Measurements from ENCODE around the gene HACL1. TPM values are rescaled to one million over a fixed set of nuclear protein-coding genes. Genes with fewer than 3 reads are reported as not detected.

The HACL1 gene
- total RNA-seq, 2 experiments from 2014 or later, result 23.1 to 25.5 TPM

DNA sequence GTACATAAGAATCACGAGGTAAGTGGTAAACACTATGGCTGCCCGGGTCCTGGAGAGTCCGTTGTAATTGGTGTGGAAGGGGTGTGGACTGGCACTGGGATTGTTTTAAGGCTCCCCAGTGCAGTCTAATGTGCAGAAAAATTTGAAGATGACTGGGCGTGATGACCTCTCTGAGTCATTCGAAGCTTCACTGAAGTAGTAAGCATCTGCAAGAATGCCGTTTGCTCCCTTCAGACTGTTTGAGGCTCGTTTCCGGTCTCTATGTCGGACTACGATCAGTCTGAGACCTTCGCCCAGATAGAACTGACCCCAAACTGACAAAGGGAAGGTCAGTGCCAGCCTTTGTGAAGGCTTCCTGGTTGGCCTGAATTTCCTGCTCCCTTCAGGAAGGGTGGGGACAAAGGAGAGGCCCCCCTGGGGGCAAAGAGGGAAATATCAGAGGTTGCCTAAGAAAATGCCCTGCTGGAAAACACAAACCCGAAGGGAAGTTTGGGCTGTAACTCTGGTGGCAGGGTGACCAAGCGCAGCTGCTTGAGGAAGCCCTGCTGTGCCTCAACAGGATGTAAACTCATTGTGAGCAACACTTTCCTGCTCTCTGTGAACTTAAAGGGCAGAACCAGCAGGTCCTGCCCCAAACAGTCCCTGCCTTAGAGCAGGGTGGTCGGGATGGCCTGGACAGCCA lies 34.8 kb upstream of the HACL1 start:
- CTCF ChIA-PET, result interaction anchor here (0.6 to 1.6 kb wide), 9 partner anchors 9 to 172 kb away, joined by 3 to 5 read pairs (median 3); no protein-coding TSS in a partner anchor
- Mint-ChIP-seq H3K27ac (peak overlapping the region; percentile 69), H3K36me3 (ENCODE audit: low read depth) (no peaks in the 10 kb centered on the region), H3K9me3 (no peaks in the 10 kb centered on the region), H3K4me3 (no peak overlapping the region), H3K27me3 (no peaks in the 10 kb centered on the region), H3K4me1 (peaks cover 32% of the 10 kb centered on the region)
- peak; percentile 33 for DNase-seq
- POLR2A ChIA-PET, result interaction anchor here (0.6 kb wide), 1 partner anchor 173 kb away, joined by 3 read pairs; no protein-coding TSS in a partner anchor

DNA sequence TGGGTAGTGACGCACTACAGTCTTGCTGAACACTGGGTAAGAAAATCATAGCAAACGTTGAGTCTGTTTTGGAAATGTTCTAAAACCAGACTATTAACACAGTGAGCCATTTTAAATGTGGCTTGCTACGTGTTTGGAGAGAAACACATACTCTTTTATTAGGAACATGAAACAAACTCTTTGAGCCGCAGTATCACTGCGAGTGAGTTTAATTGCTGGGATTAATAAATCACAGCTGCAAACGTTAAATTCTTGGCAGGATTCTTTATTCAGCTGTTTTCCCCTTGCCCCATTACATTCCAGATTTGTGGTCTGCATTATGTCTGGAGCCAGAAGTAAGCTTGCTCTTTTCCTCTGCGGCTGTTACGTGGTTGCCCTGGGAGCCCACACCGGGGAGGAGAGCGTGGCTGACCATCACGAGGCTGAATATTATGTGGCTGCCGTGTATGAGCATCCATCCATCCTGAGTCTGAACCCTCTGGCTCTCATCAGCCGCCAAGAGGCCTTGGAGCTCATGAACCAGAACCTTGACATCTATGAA lies 33.8 kb upstream of the HACL1 start:
- Mint-ChIP-seq H3K9me3 (no peaks in the 10 kb centered on the region), H3K27me3 (no peaks in the 10 kb centered on the region), H3K27ac (no peak overlapping the region), H3K4me1 (peaks cover 41% of the 10 kb centered on the region), H3K36me3 (ENCODE audit: low read depth) (no peaks in the 10 kb centered on the region), H3K4me3 (no peak overlapping the region)
- ChIA-PET POLR2A (no interaction called here), CTCF (interaction anchor here (1.1 to 1.6 kb wide), 5 partner anchors 9 to 177 kb away, joined by 3 to 4 read pairs (median 4); no protein-coding TSS in a partner anchor)
- no peak for DNase-seq

DNA sequence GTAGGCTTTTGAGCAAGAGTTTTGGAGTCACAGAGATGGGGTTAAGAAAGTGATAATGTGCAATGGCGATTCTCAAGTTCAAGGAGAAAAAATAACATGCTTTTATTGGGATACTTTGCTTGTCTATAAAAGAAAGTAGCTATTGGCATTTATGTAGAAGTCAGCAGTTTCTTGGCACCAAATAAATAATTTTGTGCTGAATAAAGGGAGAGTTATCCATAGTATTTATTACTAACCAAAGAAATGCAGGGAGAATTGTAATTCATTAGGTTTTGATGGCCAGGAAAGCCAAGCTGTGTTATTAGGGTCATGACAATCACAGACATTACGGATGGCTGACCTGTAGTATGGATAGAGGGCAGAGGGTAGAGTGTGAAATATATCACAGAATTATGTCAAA lies 33.3 kb upstream of the HACL1 start:
- ChIA-PET CTCF (interaction anchor here (1.0 to 1.6 kb wide), 6 partner anchors 8 to 177 kb away, joined by 3 to 4 read pairs (median 4); no protein-coding TSS in a partner anchor), POLR2A (no interaction called here)
- Mint-ChIP-seq H3K27me3 (no peaks in the 10 kb centered on the region), H3K36me3 (ENCODE audit: low read depth) (no peaks in the 10 kb centered on the region), H3K27ac (no peak overlapping the region), H3K9me3 (no peaks in the 10 kb centered on the region), H3K4me1 (peaks cover 44% of the 10 kb centered on the region), H3K4me3 (no peak overlapping the region)
- DNase-seq, result no peak

DNA sequence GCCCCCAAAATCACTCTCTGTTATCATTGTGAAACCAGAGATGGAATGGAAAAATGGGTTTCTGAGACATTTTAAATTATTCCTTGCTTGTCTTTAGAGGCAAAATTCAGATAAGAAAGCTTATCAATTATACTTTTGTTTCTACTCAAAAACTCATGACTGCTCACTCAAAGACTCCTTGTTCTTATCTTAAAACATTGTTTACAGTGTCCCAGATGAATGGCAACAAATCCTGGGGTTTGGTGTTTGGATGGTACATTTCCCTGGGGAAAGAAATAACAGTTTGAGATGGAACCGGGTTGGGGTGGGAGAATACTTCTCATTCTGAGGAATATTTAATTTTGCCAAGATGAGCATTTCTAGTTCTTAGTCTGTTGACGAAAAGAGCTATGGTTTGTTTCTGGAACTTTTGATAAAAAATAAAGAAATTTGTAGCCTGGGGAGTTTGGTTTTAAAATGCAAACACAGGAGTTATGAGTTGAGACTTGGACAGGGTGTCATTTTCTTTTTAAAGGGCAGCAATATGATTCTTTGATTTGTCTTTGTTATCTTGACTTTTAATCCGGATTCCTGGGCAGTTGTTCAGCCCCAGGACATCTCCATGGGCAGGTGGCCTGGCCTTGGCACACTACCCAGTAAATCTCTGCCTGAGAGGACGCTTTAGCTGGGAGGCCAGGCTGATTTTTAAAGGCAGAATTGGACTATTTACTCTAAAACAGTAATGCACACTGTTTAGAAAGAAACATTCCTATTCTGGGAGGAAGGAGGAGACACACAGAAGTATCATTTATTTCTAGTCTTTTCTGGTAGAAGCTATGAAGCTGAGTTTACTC lies 32.6 kb upstream of the HACL1 start:
- CTCF ChIA-PET, result interaction anchor here (1.0 to 1.6 kb wide), 6 partner anchors 7 to 178 kb away, joined by 3 to 4 read pairs (median 4); no protein-coding TSS in a partner anchor
- Mint-ChIP-seq H3K27me3 (no peaks in the 10 kb centered on the region), H3K27ac (no peak overlapping the region), H3K36me3 (ENCODE audit: low read depth) (no peaks in the 10 kb centered on the region), H3K4me1 (peaks cover 44% of the 10 kb centered on the region), H3K4me3 (no peak overlapping the region), H3K9me3 (no peaks in the 10 kb centered on the region)
- no peak for DNase-seq
- POLR2A ChIA-PET, result no interaction called here

DNA sequence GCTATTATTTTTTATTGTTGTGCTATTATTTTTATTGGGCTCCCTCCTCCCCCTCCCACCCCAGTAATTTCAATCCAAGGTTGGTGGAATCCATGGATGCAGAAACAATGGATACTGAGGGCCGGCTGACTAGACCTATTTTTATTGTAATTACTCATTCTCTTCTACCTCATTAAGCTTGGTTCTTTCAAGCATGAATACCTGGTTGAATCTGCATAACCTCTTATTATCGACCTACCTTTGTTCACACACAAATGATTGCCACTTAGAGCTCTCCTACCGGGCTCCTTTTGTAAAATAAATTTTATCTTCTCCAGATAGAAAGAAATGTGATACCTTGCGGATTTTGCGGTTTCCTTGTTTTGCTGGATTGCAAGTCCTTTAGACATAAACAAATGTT lies 31.8 kb upstream of the HACL1 start:
- no peaks in the 10 kb centered on the region for H3K36me3 Mint-ChIP-seq (ENCODE audit: low read depth)
- no peak for DNase-seq
- H3K4me3 Mint-ChIP-seq, result no peak overlapping the region
- H3K4me1 Mint-ChIP-seq, result peaks cover 42% of the 10 kb centered on the region
- H3K9me3 Mint-ChIP-seq, result no peaks in the 10 kb centered on the region
- no peak overlapping the region for H3K27ac Mint-ChIP-seq
- ChIA-PET CTCF (interaction anchor here (1.2 kb wide), 1 partner anchor 12 kb away, joined by 3 read pairs; no protein-coding TSS in a partner anchor), POLR2A (no interaction called here)
- H3K27me3 Mint-ChIP-seq, result no peaks in the 10 kb centered on the region

DNA sequence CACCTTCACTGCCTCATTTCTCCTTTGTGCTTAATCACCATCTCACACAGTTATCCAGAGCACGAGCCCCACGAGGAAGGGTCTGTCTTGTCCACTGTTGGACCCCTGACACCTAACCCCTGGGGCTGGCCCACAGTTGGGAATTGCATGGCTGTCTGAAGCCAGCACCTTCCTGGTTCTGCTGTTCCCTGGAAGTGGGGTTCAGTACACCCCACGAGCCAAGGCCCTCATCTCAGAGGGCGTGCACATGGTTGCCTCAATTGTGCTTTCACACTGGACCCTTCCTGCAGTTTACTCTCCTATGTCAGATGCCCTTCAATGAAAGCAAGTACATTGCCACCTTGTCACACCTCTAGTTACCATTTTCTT lies 30.8 kb upstream of the HACL1 start:
- CTCF ChIA-PET, result interaction anchor here (0.6 kb wide), 1 partner anchor 165 kb away, joined by 4 read pairs; no protein-coding TSS in a partner anchor
- Mint-ChIP-seq H3K4me1 (peaks cover 32% of the 10 kb centered on the region), H3K27me3 (no peaks in the 10 kb centered on the region), H3K36me3 (ENCODE audit: low read depth) (no peaks in the 10 kb centered on the region), H3K27ac (no peak overlapping the region), H3K4me3 (no peak overlapping the region), H3K9me3 (no peaks in the 10 kb centered on the region)
- POLR2A ChIA-PET, result no interaction called here
- DNase-seq, result no peak

DNA sequence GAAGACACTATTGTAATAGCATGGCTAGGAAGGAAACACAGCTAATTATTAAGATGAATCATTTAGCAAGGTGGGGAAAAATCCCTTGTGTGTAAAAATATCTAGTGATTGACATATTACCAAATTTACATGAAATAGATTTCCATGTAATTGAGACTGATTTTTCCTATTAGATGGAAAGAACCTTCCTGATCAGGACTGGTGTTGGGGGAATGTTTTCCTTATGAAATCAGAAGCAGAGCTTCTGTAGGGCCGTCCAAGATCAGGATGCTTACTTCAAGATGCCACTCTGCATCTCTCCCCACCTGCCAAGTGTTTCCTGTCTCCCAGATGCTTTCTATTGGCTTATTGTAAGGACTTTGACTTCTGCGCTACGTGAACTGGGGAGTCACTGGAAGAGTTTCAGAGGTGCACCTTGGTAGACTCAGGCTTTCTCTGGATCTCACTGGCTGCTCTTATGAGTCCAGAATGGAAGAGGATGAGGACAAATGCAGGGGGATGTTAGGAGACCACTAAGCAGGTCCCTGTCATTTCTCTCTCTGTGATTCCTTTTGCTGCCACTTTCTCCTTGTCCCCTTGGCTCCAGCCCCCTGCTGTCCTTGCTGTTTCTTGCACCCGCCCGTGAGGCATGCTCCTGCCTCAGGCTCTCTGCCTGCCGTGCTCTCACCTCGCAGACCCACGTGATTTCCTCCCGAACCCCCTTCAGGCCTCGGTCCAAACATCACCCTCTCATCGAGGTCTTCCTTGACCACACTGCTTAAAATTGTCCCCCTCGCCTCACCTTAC lies 30.2 kb upstream of the HACL1 start:
- no peak overlapping the region for H3K4me3 Mint-ChIP-seq
- no peak overlapping the region for H3K27ac Mint-ChIP-seq
- CTCF ChIA-PET, result interaction anchor here (0.6 to 1.6 kb wide), 2 partner anchors 12 to 166 kb away, joined by 4 read pairs; no protein-coding TSS in a partner anchor
- H3K9me3 Mint-ChIP-seq, result no peaks in the 10 kb centered on the region
- no peak for DNase-seq
- H3K36me3 Mint-ChIP-seq (ENCODE audit: low read depth), result no peaks in the 10 kb centered on the region
- H3K27me3 Mint-ChIP-seq, result no peaks in the 10 kb centered on the region
- H3K4me1 Mint-ChIP-seq, result peaks cover 26% of the 10 kb centered on the region
- POLR2A ChIA-PET, result no interaction called here

DNA sequence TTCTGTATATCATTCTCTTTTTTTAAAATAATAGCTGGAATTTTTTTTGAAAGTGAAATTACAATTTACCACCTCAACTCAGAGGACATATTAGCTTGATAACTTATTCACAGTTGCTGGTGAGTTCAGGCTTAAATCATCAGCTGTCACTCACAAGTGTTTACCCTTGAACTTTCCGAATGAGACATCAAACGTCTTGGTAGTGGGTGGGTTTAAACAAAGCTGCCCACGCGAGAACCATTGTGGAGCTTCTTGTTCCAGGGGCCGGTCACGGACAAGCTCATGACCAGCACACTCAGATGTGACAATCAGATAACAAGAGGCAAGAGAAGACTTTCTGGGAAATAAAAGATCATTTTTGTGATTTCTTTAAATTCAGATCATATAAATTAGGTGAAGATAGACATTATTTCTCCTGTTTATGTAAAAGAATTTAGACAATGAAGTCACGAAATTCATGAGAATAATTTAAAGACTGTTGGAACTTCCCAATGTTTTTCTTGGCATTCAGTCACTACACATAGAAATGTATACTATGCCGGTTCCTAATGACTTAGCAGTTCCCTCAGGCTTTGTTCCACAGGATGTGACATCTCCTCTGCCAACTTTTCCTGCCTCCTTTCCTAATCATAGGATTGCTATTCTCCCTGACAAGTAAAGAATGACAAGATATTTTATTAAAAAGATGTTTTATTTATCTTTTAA lies 29.4 kb upstream of the HACL1 start:
- no peak overlapping the region for H3K4me3 Mint-ChIP-seq
- H3K36me3 Mint-ChIP-seq (ENCODE audit: low read depth), result no peaks in the 10 kb centered on the region
- no peaks in the 10 kb centered on the region for H3K27me3 Mint-ChIP-seq
- H3K4me1 Mint-ChIP-seq, result peaks cover 20% of the 10 kb centered on the region
- ChIA-PET POLR2A (no interaction called here), CTCF (interaction anchor here (0.6 to 2.5 kb wide), 9 partner anchors 12 to 186 kb away, joined by 3 to 9 read pairs (median 4); no protein-coding TSS in a partner anchor)
- no peak overlapping the region for H3K27ac Mint-ChIP-seq
- no peak for DNase-seq
- H3K9me3 Mint-ChIP-seq, result peaks cover 1% of the 10 kb centered on the region

DNA sequence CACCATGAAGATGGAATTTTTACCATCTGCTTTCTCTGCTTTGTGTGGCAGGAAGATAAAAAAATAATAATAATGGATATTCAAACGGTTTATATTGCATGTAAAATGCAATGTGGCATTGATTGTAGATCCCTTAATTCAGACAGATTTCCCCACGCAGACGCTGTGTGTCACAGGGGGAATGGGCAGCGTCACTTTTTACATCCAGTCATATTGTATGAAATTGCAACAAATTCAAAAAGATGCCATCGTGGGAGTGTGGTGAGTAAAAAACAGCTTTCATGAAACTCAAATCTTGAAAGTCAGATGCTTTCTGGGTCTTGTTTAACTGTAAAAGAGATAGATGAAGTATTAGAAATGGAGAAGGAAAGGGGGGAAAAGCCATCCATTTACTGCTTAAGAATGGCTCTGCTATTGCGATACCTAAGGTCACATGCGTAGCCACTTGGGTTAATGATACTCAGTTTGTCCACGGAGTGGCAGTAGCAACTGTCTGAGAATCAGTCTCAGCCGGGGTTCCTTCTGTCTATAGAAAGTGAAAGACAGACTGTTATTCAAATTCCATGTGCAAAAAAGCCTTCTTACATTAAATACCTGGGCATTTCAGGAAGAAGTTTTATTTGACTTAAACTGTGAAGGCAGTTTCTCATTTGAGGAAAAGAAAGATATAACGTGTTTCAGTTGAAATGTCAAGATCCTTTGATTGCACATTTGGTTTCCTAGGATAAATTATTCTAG lies 28.7 kb upstream of the HACL1 start:
- peak; percentile 83 for DNase-seq
- Mint-ChIP-seq H3K36me3 (ENCODE audit: low read depth) (no peaks in the 10 kb centered on the region), H3K4me3 (peak overlapping the region; percentile 11), H3K27ac (no peak overlapping the region), H3K4me1 (peaks cover 22% of the 10 kb centered on the region), H3K27me3 (no peaks in the 10 kb centered on the region), H3K9me3 (peaks cover 2% of the 10 kb centered on the region)
- POLR2A ChIA-PET, result no interaction called here
- CTCF ChIA-PET, result interaction anchor here (0.7 to 2.5 kb wide), 9 partner anchors 13 to 186 kb away, joined by 3 to 9 read pairs (median 4); no protein-coding TSS in a partner anchor

DNA sequence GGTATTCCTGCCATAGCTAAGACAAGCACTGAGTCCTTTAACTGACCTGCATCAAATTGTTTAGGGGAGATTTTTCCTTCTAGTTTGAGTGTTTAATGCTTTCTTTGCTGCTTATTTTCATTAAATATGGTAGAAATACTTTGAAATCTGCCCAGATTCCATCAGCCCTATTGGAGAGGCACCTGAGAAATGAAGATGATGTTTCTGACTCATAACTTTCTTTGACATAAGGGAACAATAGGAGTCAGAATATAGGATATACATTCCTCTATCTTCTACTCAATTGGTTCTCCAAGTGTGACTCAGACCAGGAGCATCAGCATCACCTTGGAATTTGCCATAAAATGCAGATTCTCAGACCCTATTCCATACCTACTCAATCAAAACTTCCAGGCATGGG lies 27.6 kb upstream of the HACL1 start:
- peaks cover 4% of the 10 kb centered on the region for H3K9me3 Mint-ChIP-seq
- POLR2A ChIA-PET, result no interaction called here
- no peak for DNase-seq
- H3K27ac Mint-ChIP-seq, result no peak overlapping the region
- H3K27me3 Mint-ChIP-seq, result no peaks in the 10 kb centered on the region
- no peak overlapping the region for H3K4me3 Mint-ChIP-seq
- peaks cover 5% of the 10 kb centered on the region for H3K36me3 Mint-ChIP-seq (ENCODE audit: low read depth)
- CTCF ChIA-PET, result interaction anchor here (1.1 to 2.5 kb wide), 3 partner anchors 20 to 180 kb away, joined by 3 to 9 read pairs (median 3); no protein-coding TSS in a partner anchor
- H3K4me1 Mint-ChIP-seq, result peaks cover 32% of the 10 kb centered on the region

All from activated CD4-positive, alpha-beta T cell treated with anti-CD3 and anti-CD28 coated beads, Interleukin-2, amount 10 ng/mL, durations not matched to agents 7 days and 5 days (primary cell).